Heart right ventricle (tissue), 16 donors: ENCODE data around the gene PGM1. TPM values are rescaled to one million over a fixed set of nuclear protein-coding genes. Genes with fewer than 3 reads are reported as not detected.

Source experiments
- ATAC-seq, 8 donors: fragments of 200-7000 bp; cut with Tn5 transposase; one replicate each; pipeline ENCODE4 v1.9.1; 2020; ENCODE audit warnings: mild to moderate bottlenecking in 8 of 8, moderate library complexity in 8 of 8, moderate number of reproducible peaks in 1 of 8
- DNase-seq, 2 donors: peaks; one replicate each; pipeline ENCODE4 v3.0.0-alpha.2; 2020
- H3K27ac ChIP-seq, 10 donors: fragments of 200-600 bp; sonication (generic) in 2 of 10; one replicate each; pipeline versions ENCODE4 v1.5.0 to v1.8.0; 2020 to 2022; ENCODE audit warnings: mild to moderate bottlenecking in 3 of 10
- H3K27me3 ChIP-seq, 7 donors: fragments of 200-600 bp; one replicate each; pipeline ENCODE4 v1.8.0; 2021 to 2022; ENCODE audit warnings: mild to moderate bottlenecking in 2 of 7
- H3K36me3 ChIP-seq, 9 donors: fragments of 200-600 bp; sonication (generic) in 1 of 9; one replicate each; pipeline versions ENCODE4 v1.5.0 to v1.8.0; 2020 to 2022; ENCODE audit warnings: mild to moderate bottlenecking in 2 of 9
- H3K4me1 ChIP-seq, 9 donors: fragments of 200-600 bp; sonication (generic) in 1 of 9; one replicate each; pipeline versions ENCODE4 v1.5.0 to v1.8.0; 2020 to 2022; ENCODE audit warnings: mild to moderate bottlenecking in 4 of 9
- H3K4me3 ChIP-seq, 10 donors: fragments of 200-600 bp; sonication (generic) in 2 of 10; one replicate each; pipeline versions ENCODE4 v1.5.0 to v1.8.0; 2020 to 2022; ENCODE audit warnings: mild to moderate bottlenecking in 7 of 10, moderate library complexity in 2 of 10
- H3K9me3 ChIP-seq, 11 donors: fragments of 200-600 bp in 10 of 11; sonication (generic) in 2 of 11; one replicate each; pipeline versions ENCODE4 v1.5.0 to v1.8.0; 2013 to 2022; ENCODE audit warnings: mild to moderate bottlenecking in 2 of 11, control low read depth in 1 of 11, moderate library complexity in 1 of 11
- WGBS, 2 donors: extraction: QIAGEN DNeasy Blood & Tissue Kit; methylation state at CpG; one replicate each; pipeline ENCODE4 v1.1.7; 2013; ENCODE audit warnings: inconsistent platforms in 1 of 2; 5-methylcytosine and 5-hydroxymethylcytosine counted together
- intact Hi-C, 10 donors: fragments of 100-400 bp; cut with DNase I; formaldehyde crosslinking; loops; one replicate each; pipeline versions ENCODE4 v1.11.1 to v1.14.2; 2022
- polyA plus RNA-seq, 2 donors: library from polyadenylated mRNA; stranded (reverse); fragments of 200-250 nt; gene quantifications; one replicate each; pipeline ENCODE4 v1.2.3, GENCODE V29; 2013
- total RNA-seq, 10 donors: library from RNA; stranded (reverse); fragmentation: NEBNext Ultra II Directional in 3 of 10; extraction: Animal tissue kit (Norgen Biotek cat#: 25700) in 3 of 10; gene quantifications; one replicate each; pipeline versions ENCODE4 v1.2.1 to v1.2.4, GENCODE V29; 2021 to 2023
- TF ChIP-seq, protein P1 (sequence below), 9 donors: fragments of 200-600 bp; sonication (generic) in 2 of 9; IDR thresholded peaks; one replicate each; pipeline versions ENCODE4 v1.5.0 to v1.8.0; 2021 to 2022; ENCODE audit warnings: antibody characterized with exemption in 9 of 9, mild to moderate bottlenecking in 5 of 9, moderate library complexity in 1 of 9
- donor health status: Arrhythmogenic right ventricular cardiomyopathy.
- donor health status: ischemic (EF 13 %, LVEDD 7.1; RV severe dilation, severe dysfunction).
- donor health status: healthy with polysubstance abuse.
- donor health status: DM: no; HTN: yes; CAD: no.
- donor health status: DM: no; HTN: no; CAD: no.
- donor health status: ischemic (EF 25% LVEDD 6.9; RV normal size, moderate dysfunction).
- donor health status: ischemic (EF 25% LVEDD 5.7; RV mildly dilated, moderate dysfunction).
- donor health status: healthy.
- donor health status: DM: yes; HTN: yes; CAD: no.
- donor health status: Ischemic cardiomyopathy.
- donor health status: ischemic (EF 35%, LVEDD 5.7; RV mildly dilated, moderate dysfunction).
- donor health status: nonischemic (EF 11% LVEDD 7.7; RV severe dilation, severe dysfunction).
- donor health status: DM: yes; HTN: yes; CAD: no.
- donor health status: PGD.
- donor health status: ischemic (EF 29% LVEDD 5.4; RV normal size, mild dysfunction).
- donor health status: nonischemic (EF 23%, LVEDD 6.1; RV moderate dilation, normal function).

PGM1 gene
- total and polyA plus RNA-seq, 12 donors, result 20.4 to 363 (median 251) TPM

DNA sequence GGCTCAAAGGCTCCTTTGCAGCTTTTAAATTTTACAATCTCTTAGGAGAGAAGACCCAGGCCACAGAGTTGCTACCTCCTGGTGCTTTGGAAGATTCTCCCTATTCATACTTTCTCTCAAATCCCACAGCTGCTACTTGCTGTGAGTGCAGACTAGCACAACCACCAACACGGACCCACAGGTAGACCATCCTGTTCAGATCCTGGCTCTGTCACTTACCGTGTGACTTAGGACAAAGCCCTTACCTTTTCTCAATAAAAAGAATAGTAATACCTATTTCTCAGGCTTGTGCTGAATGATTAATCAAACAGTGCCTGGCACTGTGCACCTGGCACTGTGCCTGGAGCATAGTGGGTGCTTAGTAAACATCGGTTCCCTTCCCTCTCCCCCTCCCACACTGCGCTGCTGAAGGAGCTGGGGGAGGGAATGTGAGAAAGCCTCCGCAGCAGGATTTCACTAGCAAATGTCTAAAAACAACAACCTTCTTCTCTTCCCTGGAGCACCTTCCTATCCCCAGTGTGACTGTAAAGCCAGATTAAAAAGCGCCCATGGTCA, 81.7 kb downstream of the PGM1 start:
- Histone ChIP-seq H3K27ac (peak overlapping the region in 4 of 10 donors; percentile 3 to 48 (median 26)), H3K9me3 (no peaks in the 10 kb centered on the region), H3K27me3 (no peaks in the 10 kb centered on the region), H3K4me1 (peaks cover 0 to 15% (median 3%) of the 10 kb centered on the region in 9 donors), H3K4me3 (no peak overlapping the region), H3K36me3 (no peaks in the 10 kb centered on the region)
- peak in 6 of 8 donors; percentile 3 to 28 (median 10) for ATAC-seq
- DNase-seq, result no peak
- 67 to 74% methylated on average over 6 of the region's 6 CpGs for WGBS, 2 donors
- TF ChIP-seq, protein P1, sequence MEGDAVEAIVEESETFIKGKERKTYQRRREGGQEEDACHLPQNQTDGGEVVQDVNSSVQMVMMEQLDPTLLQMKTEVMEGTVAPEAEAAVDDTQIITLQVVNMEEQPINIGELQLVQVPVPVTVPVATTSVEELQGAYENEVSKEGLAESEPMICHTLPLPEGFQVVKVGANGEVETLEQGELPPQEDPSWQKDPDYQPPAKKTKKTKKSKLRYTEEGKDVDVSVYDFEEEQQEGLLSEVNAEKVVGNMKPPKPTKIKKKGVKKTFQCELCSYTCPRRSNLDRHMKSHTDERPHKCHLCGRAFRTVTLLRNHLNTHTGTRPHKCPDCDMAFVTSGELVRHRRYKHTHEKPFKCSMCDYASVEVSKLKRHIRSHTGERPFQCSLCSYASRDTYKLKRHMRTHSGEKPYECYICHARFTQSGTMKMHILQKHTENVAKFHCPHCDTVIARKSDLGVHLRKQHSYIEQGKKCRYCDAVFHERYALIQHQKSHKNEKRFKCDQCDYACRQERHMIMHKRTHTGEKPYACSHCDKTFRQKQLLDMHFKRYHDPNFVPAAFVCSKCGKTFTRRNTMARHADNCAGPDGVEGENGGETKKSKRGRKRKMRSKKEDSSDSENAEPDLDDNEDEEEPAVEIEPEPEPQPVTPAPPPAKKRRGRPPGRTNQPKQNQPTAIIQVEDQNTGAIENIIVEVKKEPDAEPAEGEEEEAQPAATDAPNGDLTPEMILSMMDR (IDR thresholded peaks at IDR 0.05), result no peak
- intact Hi-C loops, result loop anchor here in 9 of 10 donors (2.0 to 10.0 kb wide), 5 partner anchors 566 to 572 kb away; no protein-coding TSS in a partner anchor

DNA sequence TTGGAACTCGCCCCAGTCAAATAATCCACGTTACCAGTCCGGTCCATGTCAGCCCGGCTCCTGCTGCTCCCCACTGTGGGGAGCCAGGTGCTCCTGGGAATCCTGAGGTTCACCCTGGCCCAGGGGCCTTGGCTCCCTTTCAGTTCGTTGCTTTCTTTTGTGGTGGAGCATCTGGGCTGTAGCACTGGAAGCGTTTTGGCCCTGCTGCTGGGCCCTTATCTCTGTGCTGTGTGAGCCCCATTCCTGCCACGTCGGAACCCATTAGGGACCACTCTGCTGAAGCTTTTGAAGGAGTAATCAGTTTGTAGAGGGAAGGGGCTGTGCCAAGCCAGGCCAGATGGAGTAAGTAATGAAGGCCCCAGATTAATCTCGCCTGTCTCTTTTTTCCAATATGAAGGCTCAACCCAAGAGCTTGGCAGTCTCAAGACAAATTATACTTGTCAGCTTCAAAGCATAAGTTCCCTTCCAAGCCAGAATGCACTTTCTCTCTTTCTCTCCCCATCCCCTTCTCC, 82.3 kb downstream of the PGM1 start:
- Histone ChIP-seq H3K36me3 (no peaks in the 10 kb centered on the region), H3K9me3 (no peaks in the 10 kb centered on the region), H3K4me3 (no peak overlapping the region), H3K4me1 (peaks cover 0 to 15% (median 3%) of the 10 kb centered on the region in 9 donors), H3K27me3 (no peaks in the 10 kb centered on the region), H3K27ac (peak overlapping the region in 4 of 10 donors; percentile 3 to 48 (median 26))
- DNase-seq, result no peak
- ATAC-seq, result peak in 7 of 8 donors; percentile 17 to 49 (median 38)
- intact Hi-C loops, result loop anchor here in 6 of 10 donors (2.0 to 10.0 kb wide), 4 partner anchors 565 to 569 kb away; no protein-coding TSS in a partner anchor
- TF ChIP-seq, protein P1 (IDR thresholded peaks at IDR 0.05), result no peak
- 60 to 68% methylated on average over 9 of the region's 9 CpGs for WGBS, 2 donors

DNA sequence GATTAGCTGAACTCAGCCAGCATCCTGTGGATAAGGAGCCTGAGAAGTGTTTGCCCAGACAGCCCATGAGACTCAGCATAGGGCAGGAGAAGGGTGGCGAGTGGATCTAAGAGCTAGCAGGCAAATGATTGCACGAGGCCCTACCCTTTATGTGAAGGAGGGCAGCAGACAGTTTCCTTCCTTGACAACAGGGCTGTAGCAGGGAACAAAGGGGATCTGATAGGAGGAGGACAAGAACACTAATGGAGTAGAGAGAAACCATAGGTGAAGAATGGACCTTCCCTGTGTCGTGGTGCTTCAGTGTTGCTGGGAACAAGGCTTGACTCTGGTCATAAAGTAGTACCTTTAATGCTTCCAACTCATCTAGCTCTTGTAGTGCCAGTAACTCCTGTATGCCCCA, 84.3 kb downstream of the PGM1 start:
- TF ChIP-seq, protein P1 (IDR thresholded peaks at IDR 0.05), result no peak
- Histone ChIP-seq H3K27ac (no peak overlapping the region), H3K4me1 (peaks cover 0 to 15% (median 3%) of the 10 kb centered on the region in 9 donors), H3K36me3 (no peaks in the 10 kb centered on the region), H3K9me3 (no peaks in the 10 kb centered on the region), H3K4me3 (no peak overlapping the region), H3K27me3 (no peaks in the 10 kb centered on the region)
- WGBS, 2 donors, result 80 to 83% methylated on average over 3 of the region's 3 CpGs
- intact Hi-C loops, result loop anchor here in 4 of 10 donors (5.0 to 10.0 kb wide), 2 partner anchors 565 to 567 kb away; no protein-coding TSS in a partner anchor
- ATAC-seq (no peak), DNase-seq (no peak)

DNA sequence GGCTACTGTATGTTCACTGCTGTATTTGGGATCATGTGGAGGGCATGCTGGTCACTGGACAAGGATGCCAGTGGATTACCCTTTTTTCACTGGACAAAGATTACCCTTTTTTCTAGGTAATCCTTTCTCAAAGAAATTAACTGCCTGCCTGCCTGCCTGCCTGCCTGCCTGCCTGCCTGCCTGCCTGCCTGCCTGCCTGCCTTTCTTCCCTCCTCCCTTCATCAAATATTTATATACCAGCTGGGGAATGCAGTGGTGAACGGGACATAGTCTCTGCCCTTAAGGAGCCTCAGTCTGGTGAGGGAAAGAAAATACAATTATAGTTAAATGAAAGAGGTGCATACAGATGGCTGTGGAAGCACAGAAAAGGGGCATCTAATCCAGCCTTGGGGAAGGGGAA, 85.0 kb downstream of the PGM1 start:
- peaks cover 0 to 15% (median 3%) of the 10 kb centered on the region in 9 donors for H3K4me1 ChIP-seq
- H3K9me3 ChIP-seq, result no peaks in the 10 kb centered on the region
- H3K27ac ChIP-seq, result no peak overlapping the region
- no peak overlapping the region for H3K4me3 ChIP-seq
- 77 to 83% methylated on average over 1 of the region's 1 CpG for WGBS, 2 donors
- H3K27me3 ChIP-seq, result no peaks in the 10 kb centered on the region
- ATAC-seq (no peak), DNase-seq (no peak)
- intact Hi-C loops, result loop anchor here in 4 of 10 donors (5.0 to 10.0 kb wide), 2 partner anchors 564 to 567 kb away; no protein-coding TSS in a partner anchor
- H3K36me3 ChIP-seq, result no peaks in the 10 kb centered on the region
- TF ChIP-seq, protein P1 (IDR thresholded peaks at IDR 0.05), result no peak
